GM13976 (cell line): ENCODE data around the gene BRICD5.
A peak's percentile ranks its signal among the peaks of the same experiment; 100 is the strongest.

ENCODE experiments used
- DNase-seq: peaks from one replicate; pipeline ENCODE4 v3.0.0; 2012; ENCODE audit warnings: low spot score
- CTCF ChIP-seq: IDR thresholded peaks from 2 replicates; pipeline ENCODE4 v1.5.1; 2012; ENCODE audit warnings: borderline replicate concordance, mild to moderate bottlenecking; ENCODE audit not compliant: insufficient read depth; ENCODE audit errors: extremely low read depth, missing control alignments, control extremely low read depth
- in situ Hi-C: fragments of 300-500 bp; cut with MboI; formaldehyde crosslinking; loops from one replicate; pipeline ENCODE4 v1.12.0; 2022; ENCODE audit warnings: low sequenced_read_pairs, mixed read lengths, inconsistent platforms; ENCODE audit not compliant: unreplicated experiment

Gene BRICD5

GRCh38 chr16:2198283-2198682 lies 12.4 kb downstream of the BRICD5 start:
- no peak for TF ChIP-seq CTCF
- DNase-seq, result no peak
- in situ Hi-C loops, result no loop called here

- TF ChIP-seq CTCF, result no peak
- DNase-seq, result no peak
- in situ Hi-C loops, result no loop called here
Measured at GRCh38 chr16:2197765-2198164, 12.9 kb downstream of the BRICD5 start.

- TF ChIP-seq CTCF, result no peak
- in situ Hi-C loops, result no loop called here
Measured at GRCh38 chr16:2196981-2197511, 13.6 kb downstream of the BRICD5 start.

GRCh38 chr16:2196162-2196980 lies 14.3 kb downstream of the BRICD5 start, which contains the start of gene CASKIN1:
Gene CASKIN1, minus strand, starts transcription at chr16:2196605. Its CDS starts 173 bp downstream, at chr16:2196432.
- DNase-seq, result peak; percentile 67
- TF ChIP-seq CTCF, result no peak
- in situ Hi-C loops, result no loop called here

More at GRCh38 chr16:2196981-2197511, 13.6 kb downstream of the BRICD5 start:
- DNase-seq, result no peak

- no peak for DNase-seq
- no peak for TF ChIP-seq CTCF
Measured at GRCh38 chr16:2195322-2196161, 15.1 kb downstream of the BRICD5 start.

GRCh38 chr16:2194852-2195321 lies 15.8 kb downstream of the BRICD5 start:
- in situ Hi-C loops, result no loop called here
- DNase-seq, result peak; percentile 85
- peak; percentile 43 for TF ChIP-seq CTCF

More at GRCh38 chr16:2195322-2196161, 15.1 kb downstream of the BRICD5 start:
- in situ Hi-C loops, result no loop called here
